Neural cell (in vitro differentiated cells): ENCODE data around the gene MAGEB16. TPM values are rescaled to one million over a fixed set of nuclear protein-coding genes. Genes with fewer than 3 reads are reported as not detected.

Source experiments
- H2AFZ ChIP-seq: fragments of 200-600, 300-800 bp; sonication (generic), shearing (Covaris generic); 2 replicates; pipeline ENCODE4 v1.6.0; 2014; ENCODE audit warnings: low read depth, mild to moderate bottlenecking, antibody characterized with exemption, low read length, moderate library complexity
- H3F3A ChIP-seq: fragments of 200-600 bp; shearing (Covaris generic); 2 replicates; pipeline ENCODE4 v1.6.1; 2016; ENCODE audit warnings: mild to moderate bottlenecking, moderate library complexity, mixed read lengths, antibody characterized with exemption, low read length; ENCODE audit not compliant: insufficient read depth, poor library complexity, severe bottlenecking
- H3K27ac ChIP-seq: fragments of 200-600, 300-800 bp; sonication (generic), shearing (Covaris generic); 2 replicates; pipeline ENCODE4 v1.5.1; 2014; ENCODE audit warnings: mild to moderate bottlenecking, low read length, moderate library complexity
- H3K27me3 ChIP-seq: fragments of 300-800, 200-600 bp; sonication (generic), shearing (Covaris generic); 2 replicates; pipeline ENCODE4 v1.6.0; 2014; ENCODE audit warnings: mild to moderate bottlenecking, low read depth, low read length, moderate library complexity; ENCODE audit not compliant: insufficient read depth
- H3K36me3 ChIP-seq: fragments of 300-800, 200-600 bp; sonication (generic), shearing (Covaris generic); 2 replicates; pipeline ENCODE4 v1.5.1; 2014; ENCODE audit warnings: mild to moderate bottlenecking, antibody characterized with exemption, low read length, moderate library complexity; ENCODE audit not compliant: insufficient read depth
- H3K4me2 ChIP-seq: fragments of 300-800, 200-600 bp; sonication (generic), shearing (Covaris generic); 2 replicates; pipeline ENCODE4 v1.6.0; 2014; ENCODE audit warnings: mild to moderate bottlenecking, low read length
- H3K4me3 ChIP-seq: fragments of 300-800, 200-600 bp; sonication (generic), shearing (Covaris generic); 2 replicates; pipeline ENCODE4 v1.5.1; 2014; ENCODE audit warnings: mild to moderate bottlenecking, low read length, moderate library complexity
- H3K79me2 ChIP-seq: fragments of 200-600 bp; shearing (Covaris generic); replicated peaks from 2 replicates; pipeline ENCODE4 v1.6.0; 2014; ENCODE audit warnings: mild to moderate bottlenecking, low read length, moderate library complexity; ENCODE audit not compliant: insufficient read depth
- H3K9ac ChIP-seq: fragments of 300-800, 200-600 bp; sonication (generic), shearing (Covaris generic); 2 replicates; pipeline ENCODE4 v1.6.1; 2016; ENCODE audit warnings: mild to moderate bottlenecking, low read length, mixed read lengths
- H3K9me2 ChIP-seq: fragments of 200-600 bp; shearing (Covaris generic); 2 replicates; pipeline ENCODE4 v1.6.1; 2016; ENCODE audit warnings: mild to moderate bottlenecking, low read length, mixed read lengths; ENCODE audit not compliant: insufficient read depth
- H3K9me3 ChIP-seq: fragments of 200-600, 300-800 bp; sonication (generic), shearing (Covaris generic); 2 replicates; pipeline ENCODE4 v1.6.1; 2016; ENCODE audit warnings: mild to moderate bottlenecking, mixed run types, low read length, moderate library complexity, mixed read lengths
- H4K20me1 ChIP-seq: fragments of 200-600 bp; shearing (Covaris generic); 2 replicates; pipeline ENCODE4 v1.6.1; 2016; ENCODE audit warnings: mild to moderate bottlenecking, mixed run types; ENCODE audit not compliant: insufficient read depth
- CTCF ChIP-seq: fragments of 450-650 bp; IDR thresholded peaks from 2 replicates; pipeline ENCODE4 v1.5.1; 2014; ENCODE audit warnings: antibody characterized with exemption, mild to moderate bottlenecking, moderate library complexity; ENCODE audit not compliant: poor library complexity, severe bottlenecking
- EP300 ChIP-seq: fragments of 450-650 bp; conservative IDR thresholded peaks from 2 replicates; pipeline ENCODE4 v1.6.1; 2014; ENCODE audit warnings: antibody characterized with exemption, mild to moderate bottlenecking, moderate library complexity; ENCODE audit not compliant: poor library complexity, severe bottlenecking
- EZH2 ChIP-seq: fragments of 200-600, 300-800 bp; shearing (Covaris generic), sonication (generic); IDR thresholded peaks from 2 replicates; pipeline ENCODE4 v1.6.1; 2014; ENCODE audit warnings: antibody characterized with exemption, low read length, borderline replicate concordance, mild to moderate bottlenecking; ENCODE audit not compliant: insufficient read depth, poor library complexity, severe bottlenecking
- MXI1 ChIP-seq: fragments of 450-650 bp; conservative IDR thresholded peaks from 2 replicates; pipeline ENCODE4 v1.6.1; 2014; ENCODE audit warnings: antibody characterized with exemption, mild to moderate bottlenecking; ENCODE audit not compliant: poor library complexity, severe bottlenecking
- POLR2AphosphoS5 ChIP-seq: IDR thresholded peaks from 2 replicates; pipeline ENCODE4 v1.6.1; 2012
- RAD21 ChIP-seq: fragments of 450-650 bp; conservative IDR thresholded peaks from 2 replicates; pipeline ENCODE4 v1.6.1; 2014; ENCODE audit warnings: antibody characterized with exemption, mild to moderate bottlenecking, moderate library complexity
- REST ChIP-seq: IDR thresholded peaks from 2 replicates; pipeline ENCODE4 v1.6.1; 2012; ENCODE audit warnings: borderline replicate concordance
- SMC3 ChIP-seq: fragments of 450-650 bp; conservative IDR thresholded peaks from 2 replicates; pipeline ENCODE4 v1.6.1; 2014; ENCODE audit warnings: antibody characterized with exemption, mild to moderate bottlenecking, moderate library complexity; ENCODE audit not compliant: poor library complexity
- TAF1 ChIP-seq: IDR thresholded peaks from 2 replicates; pipeline ENCODE4 v1.6.1; 2012; ENCODE audit warnings: low read depth
- polyA plus RNA-seq: library from polyadenylated mRNA; depleted of rRNA; stranded (reverse); fragments of >200 nt; gene quantifications from 2 replicates; pipeline ENCODE4 v1.2.3, GENCODE V29; 2014

The MAGEB16 gene
- polyA plus RNA-seq, 1 donor from 2014 or later: not detected

DNA sequence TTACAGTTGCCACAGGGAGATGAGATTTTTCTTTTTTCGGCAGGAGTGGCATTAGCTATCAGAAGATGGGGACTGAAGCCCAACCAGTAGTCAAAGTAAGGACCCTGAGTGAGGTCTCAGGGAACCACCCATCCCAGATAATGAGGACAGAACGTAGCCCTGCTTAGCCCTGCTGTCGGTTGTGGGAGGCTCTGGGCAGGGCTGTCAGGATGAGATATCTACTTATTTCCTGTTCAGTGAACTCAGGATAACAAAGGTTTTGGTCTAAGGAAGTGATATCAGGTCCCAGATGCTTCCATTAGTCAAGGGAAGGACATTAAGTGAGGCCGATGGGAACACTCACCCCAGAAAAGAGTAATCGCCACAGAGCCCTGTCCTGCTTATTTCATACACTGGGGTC, 2.3 kb downstream of the MAGEB16 start:
- TF ChIP-seq POLR2AphosphoS5 (no peak), EP300 (no peak), EZH2 (no peak), REST (no peak), SMC3 (no peak), MXI1 (no peak), TAF1 (no peak)
- no peaks in the 10 kb centered on the region for H3F3A ChIP-seq
- H3K9me3 ChIP-seq: no peaks in the 10 kb centered on the region
- no peak overlapping the region for H3K4me2 ChIP-seq
- no peaks in the 10 kb centered on the region for H3K36me3 ChIP-seq
- no peak overlapping the region for H2AFZ ChIP-seq
- H4K20me1 ChIP-seq: no peaks in the 10 kb centered on the region
- no peaks in the 10 kb centered on the region for H3K9me2 ChIP-seq
- no peak overlapping the region for H3K27ac ChIP-seq
- no peaks in the 10 kb centered on the region for H3K27me3 ChIP-seq
- no peak overlapping the region for H3K9ac ChIP-seq
- H3K4me3 ChIP-seq: no peak overlapping the region
- H3K79me2 ChIP-seq: no peaks in the 10 kb centered on the region

DNA sequence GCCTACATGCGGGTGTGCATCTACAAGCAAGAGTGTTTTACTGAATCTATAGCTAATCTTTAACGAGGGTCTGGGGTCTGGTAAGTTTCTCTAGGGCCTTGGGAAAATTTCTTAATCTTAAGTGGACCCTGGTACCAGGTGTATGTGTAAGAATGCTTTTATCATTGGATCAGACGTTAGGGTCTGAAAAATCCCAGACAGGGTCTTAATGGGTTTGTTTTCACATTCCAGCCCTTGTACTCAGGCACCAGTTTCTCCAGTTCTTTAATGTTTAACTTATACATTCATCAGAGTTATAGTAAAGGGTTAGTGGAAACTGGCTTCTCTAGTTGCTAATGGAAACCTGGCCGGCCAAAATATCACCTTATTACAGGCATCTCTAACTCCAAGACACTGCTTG, 11.6 kb downstream of the MAGEB16 start:
- no peaks in the 10 kb centered on the region for H3F3A ChIP-seq
- no peak overlapping the region for H2AFZ ChIP-seq
- no peaks in the 10 kb centered on the region for H3K27me3 ChIP-seq
- no peak for TF ChIP-seq EP300
- no peak for TF ChIP-seq TAF1
- no peak for TF ChIP-seq SMC3
- no peak for TF ChIP-seq REST
- TF ChIP-seq POLR2AphosphoS5: no peak
- no peak for TF ChIP-seq MXI1
- TF ChIP-seq EZH2: no peak
- no peak overlapping the region for H3K9ac ChIP-seq
- H3K4me3 ChIP-seq: no peak overlapping the region
- H3K9me2 ChIP-seq: no peaks in the 10 kb centered on the region
- no peak overlapping the region for H3K4me2 ChIP-seq
- H3K36me3 ChIP-seq: no peaks in the 10 kb centered on the region
- no peak overlapping the region for H3K27ac ChIP-seq
- H4K20me1 ChIP-seq: no peaks in the 10 kb centered on the region
- no peaks in the 10 kb centered on the region for H3K79me2 ChIP-seq
- H3K9me3 ChIP-seq: no peaks in the 10 kb centered on the region

DNA sequence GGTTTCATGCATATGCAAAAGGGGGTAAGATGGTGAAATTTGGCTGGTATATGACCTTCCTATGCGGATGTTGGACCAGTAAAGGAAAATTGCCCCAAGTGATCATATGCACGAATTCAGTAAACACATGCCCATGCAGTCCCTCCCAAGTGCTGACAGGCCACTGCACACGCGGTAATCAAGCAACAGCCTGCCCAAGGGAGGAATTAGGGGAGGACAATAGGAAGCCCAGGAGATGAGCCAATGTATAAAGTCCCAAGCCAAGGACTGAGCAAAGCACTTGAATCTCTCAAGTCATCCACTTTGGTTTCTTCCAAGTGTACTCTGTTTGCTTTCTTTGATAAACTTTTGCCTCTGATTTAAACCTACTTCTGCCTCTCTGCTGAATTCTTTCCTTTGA, 21.1 kb downstream of the MAGEB16 start:
- Histone ChIP-seq H3K9me2 (no peaks in the 10 kb centered on the region), H3K27ac (no peak overlapping the region), H3K9ac (no peak overlapping the region), H3F3A (no peaks in the 10 kb centered on the region), H3K4me2 (no peak overlapping the region), H3K9me3 (no peaks in the 10 kb centered on the region), H3K36me3 (no peaks in the 10 kb centered on the region), H3K27me3 (no peaks in the 10 kb centered on the region), H2AFZ (no peak overlapping the region), H3K79me2 (no peaks in the 10 kb centered on the region), H3K4me3 (no peak overlapping the region), H4K20me1 (no peaks in the 10 kb centered on the region)
- TF ChIP-seq POLR2AphosphoS5: no peak
- TF ChIP-seq SMC3: no peak
- no peak for TF ChIP-seq MXI1
- no peak for TF ChIP-seq TAF1
- no peak for TF ChIP-seq RAD21
- no peak for TF ChIP-seq EP300
- TF ChIP-seq REST: no peak
- TF ChIP-seq CTCF: no peak
